ENCODE results near the gene TNIP3. TPM values are rescaled to one million over a fixed set of nuclear protein-coding genes. Genes with fewer than 3 reads are reported as not detected.

The TNIP3 gene
- total RNA-seq, 1 donor from 2014 or later: not detected

- intact Hi-C loops (cut with micrococcal nuclease): loop anchor here (5.0 kb wide), 1 partner anchor 60 kb away; no protein-coding TSS in a partner anchor
- Histone ChIP-seq H3K36me3 (no peaks in the 10 kb centered on the region), H3K4me3 (peak overlapping the region; percentile 38), H3K27me3 (ENCODE audit: low read depth) (peaks cover 20% of the 10 kb centered on the region), H3K9me3 (replicated peaks) (no peaks in the 10 kb centered on the region), H3K4me1 (peaks cover 4% of the 10 kb centered on the region), H3K27ac (replicated peaks) (no peak overlapping the region)
- DNase-seq: no peak
- no peak for TF ChIP-seq CTCF (IDR thresholded peaks at IDR 0.05; ENCODE audit: borderline replicate concordance)
These were observed 27.9 kb upstream of the TNIP3 start for GRCh38 chr4:121192013-121192412.

- peaks cover 21% of the 10 kb centered on the region for H3K27me3 ChIP-seq (ENCODE audit: low read depth)
- TF ChIP-seq CTCF (IDR thresholded peaks at IDR 0.05; ENCODE audit: borderline replicate concordance): no peak
- DNase-seq: no peak
- H3K27ac ChIP-seq (replicated peaks): no peak overlapping the region
- intact Hi-C loops (cut with micrococcal nuclease): loop anchor here (5.0 kb wide), 1 partner anchor 61 kb away; no protein-coding TSS in a partner anchor
- peaks cover 4% of the 10 kb centered on the region for H3K4me1 ChIP-seq
- no peak overlapping the region for H3K4me3 ChIP-seq
- H3K36me3 ChIP-seq: no peaks in the 10 kb centered on the region
- H3K9me3 ChIP-seq (replicated peaks): no peaks in the 10 kb centered on the region
These were observed 27.2 kb upstream of the TNIP3 start for GRCh38 chr4:121191361-121191760.

GRCh38 chr4:121190389-121190788 is 26.3 kb upstream of the TNIP3 start:
- peaks cover 21% of the 10 kb centered on the region for H3K27me3 ChIP-seq (ENCODE audit: low read depth)
- H3K9me3 ChIP-seq (replicated peaks): no peaks in the 10 kb centered on the region
- intact Hi-C loops (cut with micrococcal nuclease): loop anchor here (5.0 kb wide), 1 partner anchor 62 kb away; no protein-coding TSS in a partner anchor
- no peak for DNase-seq
- H3K4me3 ChIP-seq: no peak overlapping the region
- TF ChIP-seq CTCF (IDR thresholded peaks at IDR 0.05; ENCODE audit: borderline replicate concordance): no peak
- H3K27ac ChIP-seq (replicated peaks): no peak overlapping the region
- no peaks in the 10 kb centered on the region for H3K36me3 ChIP-seq
- peaks cover 4% of the 10 kb centered on the region for H3K4me1 ChIP-seq

- no peak for TF ChIP-seq CTCF (IDR thresholded peaks at IDR 0.05; ENCODE audit: borderline replicate concordance)
- H3K9me3 ChIP-seq (replicated peaks): no peaks in the 10 kb centered on the region
- DNase-seq: no peak
- no peak overlapping the region for H3K4me3 ChIP-seq
- no peaks in the 10 kb centered on the region for H3K36me3 ChIP-seq
- peaks cover 21% of the 10 kb centered on the region for H3K27me3 ChIP-seq (ENCODE audit: low read depth)
- intact Hi-C loops (cut with micrococcal nuclease): loop anchor here (5.0 kb wide), 1 partner anchor 63 kb away; no protein-coding TSS in a partner anchor
- peaks cover 4% of the 10 kb centered on the region for H3K4me1 ChIP-seq
- no peak overlapping the region for H3K27ac ChIP-seq (replicated peaks)
These were observed 25.4 kb upstream of the TNIP3 start for GRCh38 chr4:121189326-121190215.

- peaks cover 3% of the 10 kb centered on the region for H3K4me1 ChIP-seq
These were observed 23.1 kb upstream of the TNIP3 start for GRCh38 chr4:121187206-121187605.

More at GRCh38 chr4:121187206-121187605, 23.1 kb upstream of the TNIP3 start:
- intact Hi-C loops (cut with micrococcal nuclease): no loop called here
- Histone ChIP-seq H3K9me3 (replicated peaks) (no peaks in the 10 kb centered on the region), H3K27me3 (ENCODE audit: low read depth) (peaks cover 21% of the 10 kb centered on the region), H3K36me3 (no peaks in the 10 kb centered on the region), H3K4me3 (no peak overlapping the region), H3K27ac (replicated peaks) (no peak overlapping the region)
- no peak for TF ChIP-seq CTCF (IDR thresholded peaks at IDR 0.05; ENCODE audit: borderline replicate concordance)
- DNase-seq: no peak
